NK-92 (cell line): ENCODE measurements around the gene UTP3.
"Not testable (repeated sequence)": the region's sequence is repeated elsewhere in the genome, so short reads cannot be mapped to it uniquely, and the experiment has no call there.

Experiments
- DNase-seq: peaks from one replicate; lab custom pipeline; 2025; ENCODE audit not compliant: unreplicated experiment; lab: John Stamatoyannopoulos, UW

UTP3 gene

GRCh38 chr4:70682142-70682541 lies 6.2 kb upstream of the UTP3 start:
- DNase-seq: not testable (repeated sequence)

GRCh38 chr4:70687392-70687791 lies 940 bp upstream of the UTP3 start:
- DNase-seq: no peak

- no peak for DNase-seq
Measured at GRCh38 chr4:70688795-70689231, 481 bp downstream of the UTP3 start.

- no peak for DNase-seq
Measured at GRCh38 chr4:70691661-70692060, 3.3 kb downstream of the UTP3 start.

GRCh38 chr4:70694633-70695032 lies 6.3 kb downstream of the UTP3 start:
- not testable (repeated sequence) for DNase-seq

- not testable (repeated sequence) for DNase-seq
Measured at GRCh38 chr4:70698435-70698834, 10.1 kb downstream of the UTP3 start.

GRCh38 chr4:70700712-70701111 lies 12.4 kb downstream of the UTP3 start:
- no peak for DNase-seq

- no peak for DNase-seq
Measured at GRCh38 chr4:70701271-70701670, 12.9 kb downstream of the UTP3 start.

- DNase-seq: not testable (repeated sequence)
Measured at GRCh38 chr4:70702592-70702991, 14.3 kb downstream of the UTP3 start.

- no peak for DNase-seq
Measured at GRCh38 chr4:70703619-70704214, 15.4 kb downstream of the UTP3 start.

- no peak for DNase-seq
Measured at GRCh38 chr4:70704215-70704930, 16.0 kb downstream of the UTP3 start.

GRCh38 chr4:70704931-70705182 lies 16.5 kb downstream of the UTP3 start:
- no peak for DNase-seq

GRCh38 chr4:70705183-70706043 lies 17.1 kb downstream of the UTP3 start:
- DNase-seq: no peak

- DNase-seq: no peak
Measured at GRCh38 chr4:70706044-70706461, 17.7 kb downstream of the UTP3 start.

- no peak for DNase-seq
Measured at GRCh38 chr4:70706516-70706915, 18.2 kb downstream of the UTP3 start.

GRCh38 chr4:70709611-70710205 lies 21.4 kb downstream of the UTP3 start:
- no peak for DNase-seq

- no peak for DNase-seq
Measured at GRCh38 chr4:70711599-70711998, 23.3 kb downstream of the UTP3 start.

GRCh38 chr4:70712150-70712549 lies 23.8 kb downstream of the UTP3 start:
- no peak for DNase-seq

GRCh38 chr4:70712604-70713452 lies 24.5 kb downstream of the UTP3 start:
- DNase-seq: no peak

GRCh38 chr4:70713453-70714078 lies 25.2 kb downstream of the UTP3 start:
- DNase-seq: no peak
